Keratinocyte (primary cell): ENCODE measurements around the gene TSPAN4.

ENCODE experiments used
- CTCF ChIP-seq, 3 experiments: IDR thresholded peaks in 1 of 3; conservative IDR thresholded peaks in 1 of 3; optimal IDR thresholded peaks in 1 of 3; 2 replicates in 2 of 3; 3 replicates in 1 of 3; pipeline versions ENCODE3 to v1.5.1; 2011; ENCODE audit warnings: low read length in 3 of 3, mild to moderate bottlenecking in 3 of 3, moderate library complexity in 2 of 3, control low read depth in 1 of 3, inconsistent platforms in 1 of 3; ENCODE audit not compliant: insufficient read depth in 2 of 3; ENCODE audit errors: extremely low read depth in 1 of 3
- EZH2 ChIP-seq: IDR thresholded peaks from one replicate; pipeline ENCODE4 v1.6.1; 2012; ENCODE audit warnings: inconsistent platforms, mild to moderate bottlenecking, low read length, moderate library complexity

GRCh38 chr11:849104-849824, 6.6 kb downstream of the TSPAN4 start:
- TF ChIP-seq CTCF (optimal IDR thresholded peaks at IDR 0.05 in 1 of 3, IDR thresholded peaks at IDR 0.05 in 1 of 3, conservative IDR thresholded peaks at IDR 0.05 in 1 of 3; ENCODE audit: extremely low read depth in 1 of 3, insufficient read depth in 2 of 3, low read length in 3 of 3) (no peak), EZH2 (no peak)
